Upper lobe of left lung (tissue), 4 donors: ENCODE data around the gene RNASE8.

Source experiments
- CTCF ChIP-seq, 6 experiments: fragments of 450-650 bp in 4 of 6; fragments of 200-600 bp in 2 of 6; sonication (generic) in 2 of 6; IDR thresholded peaks; one replicate each; pipeline ENCODE4 v1.5.1; 2016 to 2019; ENCODE audit warnings: antibody characterized with exemption in 6 of 6
- POLR2AphosphoS5 ChIP-seq, 2 donors: sonication (generic); formaldehyde crosslinking; IDR thresholded peaks; one replicate each; pipeline ENCODE4 v1.5.1; 2017; ENCODE audit warnings: antibody characterized with exemption in 2 of 2

GRCh38 chr14:21104448-21105060 is 46.9 kb downstream of the RNASE8 start:
- TF ChIP-seq CTCF (IDR thresholded peaks at IDR 0.05) (peak; percentile 81 to 96 (median 94)), POLR2AphosphoS5 (IDR thresholded peaks at IDR 0.05) (peak in 1 of 2 donors; percentile 57)
